DMS 273 (cell line): Measurements from ENCODE around the gene TMPRSS6.

Experiments used
- DNase-seq: peaks from one replicate; lab custom pipeline; 2025; ENCODE audit not compliant: unreplicated experiment; lab: John Stamatoyannopoulos, UW

Gene TMPRSS6

DNA sequence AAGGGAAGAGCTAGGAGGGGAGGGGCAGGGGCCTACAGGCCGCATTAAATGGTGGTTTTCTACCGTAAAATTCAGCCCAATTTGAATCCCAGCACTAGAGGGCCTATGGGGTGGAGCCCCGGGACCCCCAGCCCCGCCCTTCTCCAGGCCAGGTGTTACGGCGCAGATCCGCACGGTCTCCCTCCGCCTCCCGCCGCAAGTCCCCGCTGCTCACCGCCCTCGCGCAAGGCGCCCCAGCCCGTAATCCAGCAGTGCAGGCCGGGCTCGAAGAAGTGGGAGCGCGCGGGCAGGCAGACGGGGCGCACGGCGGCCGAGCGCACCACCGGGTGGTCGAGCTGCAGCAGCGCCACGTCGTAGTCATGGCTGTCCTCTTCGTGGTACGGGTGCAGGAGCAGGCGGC lies 40.7 kb downstream of the TMPRSS6 start:
- no peak for DNase-seq

DNA sequence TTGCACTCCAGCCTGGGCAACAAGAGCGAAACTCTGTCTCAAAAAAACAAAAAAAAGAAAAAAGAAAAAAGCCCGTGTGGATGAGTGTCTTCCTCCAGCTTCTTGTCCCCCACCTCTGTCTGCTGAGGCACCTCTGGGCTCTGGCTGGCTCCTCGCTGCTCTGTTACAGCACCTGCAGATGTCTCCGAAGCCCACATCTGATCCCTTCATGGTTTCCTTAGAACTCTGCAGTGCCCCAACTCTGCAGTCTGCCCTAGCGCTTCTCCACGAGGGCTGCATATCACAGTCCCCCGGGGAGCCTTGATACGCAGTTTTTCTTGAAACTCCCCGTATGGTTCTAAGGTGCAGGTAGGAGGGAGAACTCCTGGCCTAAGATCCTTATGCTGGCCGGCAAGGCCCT lies 42.1 kb downstream of the TMPRSS6 start:
- no peak for DNase-seq

DNA sequence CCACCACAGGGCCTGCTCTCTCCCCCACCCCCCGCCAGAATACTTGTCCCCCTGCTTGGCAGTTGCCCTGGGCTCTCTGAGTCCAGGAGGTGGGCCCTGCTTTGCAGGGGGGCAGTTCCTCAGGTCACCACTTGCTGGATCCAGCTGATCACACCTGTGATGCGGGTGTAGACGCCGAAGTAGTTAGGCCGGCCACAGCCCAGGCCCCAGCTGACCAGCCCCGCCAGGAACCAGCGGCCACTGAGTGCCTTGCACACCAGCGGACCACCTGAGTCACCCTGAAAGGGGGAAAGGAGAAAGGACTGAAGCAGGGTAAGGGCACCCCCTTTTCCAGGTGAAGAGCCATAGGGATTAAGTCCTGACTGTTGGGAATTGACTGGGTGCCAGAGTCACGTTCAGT lies 43.6 kb downstream of the TMPRSS6 start:
- DNase-seq, result no peak

DNA sequence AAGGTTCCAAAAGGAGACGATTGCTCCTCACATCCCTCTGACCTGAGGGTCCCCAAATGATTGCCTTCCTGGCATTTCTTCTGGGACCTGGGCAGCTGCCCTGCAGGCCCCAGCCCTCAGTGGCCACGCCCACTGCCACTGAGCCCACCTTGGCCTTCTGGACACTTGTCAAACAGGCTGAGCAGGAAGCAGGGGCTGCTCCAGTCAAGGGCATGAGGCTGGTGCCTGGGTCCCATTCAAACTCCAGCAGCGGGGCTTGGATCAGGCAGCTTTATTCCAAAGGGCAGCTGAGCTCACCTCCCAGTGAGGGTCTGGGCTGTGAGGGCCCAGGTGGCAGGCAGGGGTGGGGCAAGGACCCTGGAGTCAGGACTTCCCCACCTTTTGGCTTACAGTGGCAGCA lies 44.3 kb downstream of the TMPRSS6 start:
- no peak for DNase-seq

DNA sequence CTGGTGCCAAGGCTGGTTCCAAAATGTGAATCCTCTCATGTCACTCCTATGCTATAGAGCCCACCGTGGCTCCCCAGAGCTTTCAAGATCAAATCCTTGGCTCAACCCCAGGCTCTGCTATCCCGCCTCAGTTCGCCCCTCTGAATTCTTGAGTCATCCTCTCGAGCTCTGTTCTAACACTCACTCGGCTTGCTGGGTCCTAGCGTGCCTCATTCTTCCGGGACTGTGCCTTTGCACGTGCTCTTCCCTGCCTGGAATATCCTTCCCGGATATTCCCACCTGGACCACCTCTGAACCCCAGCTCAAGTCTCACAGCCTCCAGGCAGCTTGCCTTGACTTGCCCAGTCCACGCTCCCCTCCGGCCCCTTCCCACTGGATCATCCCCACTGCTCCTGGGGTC lies 45.0 kb downstream of the TMPRSS6 start:
- DNase-seq, result no peak

DNA sequence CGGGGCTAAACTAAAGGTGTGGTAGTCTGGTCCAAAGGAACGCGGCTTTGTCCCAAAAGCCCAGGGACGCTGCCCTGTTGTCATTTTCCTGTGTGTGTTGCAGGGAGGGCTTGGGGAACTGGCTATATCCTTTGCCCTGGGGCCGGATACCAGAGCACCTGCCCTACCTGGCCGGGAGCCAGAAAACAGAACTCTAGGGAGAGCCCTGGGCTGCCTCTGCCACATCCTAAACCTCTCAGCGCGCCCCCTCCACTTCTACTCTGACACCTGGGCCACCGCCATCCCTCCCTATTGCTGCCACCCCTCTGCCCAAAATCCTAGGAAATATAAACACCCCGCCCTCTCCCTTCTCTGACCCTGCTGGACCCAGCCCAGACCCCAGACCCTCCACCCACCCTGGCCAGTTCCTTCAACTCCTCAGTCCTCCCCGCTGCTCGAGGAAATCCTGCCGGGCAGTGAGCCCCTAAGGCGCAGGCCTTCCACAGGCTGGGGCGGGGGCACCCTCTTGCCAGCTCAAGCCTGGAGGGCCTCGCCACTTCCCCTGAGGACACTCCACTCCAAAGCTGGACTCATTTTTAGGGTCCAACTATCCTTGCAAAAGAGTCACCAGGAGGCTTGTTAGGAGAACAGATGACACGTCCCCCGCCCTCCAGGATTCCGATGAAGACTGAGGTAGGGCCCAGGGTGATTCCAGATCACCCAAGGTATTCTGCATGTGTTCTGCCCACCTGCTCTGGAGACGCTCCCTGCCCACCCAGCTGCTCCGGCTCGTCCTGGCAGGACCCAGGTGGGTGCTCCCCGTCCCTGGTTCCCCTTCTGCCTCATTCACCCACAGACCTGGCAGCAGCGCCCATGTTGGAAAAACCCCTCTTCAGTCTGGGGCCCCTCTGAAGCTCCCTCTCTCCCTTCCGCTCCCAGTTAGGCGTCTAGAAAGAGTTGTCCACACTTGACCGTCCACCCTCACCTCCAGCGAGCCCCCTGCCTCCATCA lies 45.8 kb downstream of the TMPRSS6 start:
- peak; percentile 64 for DNase-seq

DNA sequence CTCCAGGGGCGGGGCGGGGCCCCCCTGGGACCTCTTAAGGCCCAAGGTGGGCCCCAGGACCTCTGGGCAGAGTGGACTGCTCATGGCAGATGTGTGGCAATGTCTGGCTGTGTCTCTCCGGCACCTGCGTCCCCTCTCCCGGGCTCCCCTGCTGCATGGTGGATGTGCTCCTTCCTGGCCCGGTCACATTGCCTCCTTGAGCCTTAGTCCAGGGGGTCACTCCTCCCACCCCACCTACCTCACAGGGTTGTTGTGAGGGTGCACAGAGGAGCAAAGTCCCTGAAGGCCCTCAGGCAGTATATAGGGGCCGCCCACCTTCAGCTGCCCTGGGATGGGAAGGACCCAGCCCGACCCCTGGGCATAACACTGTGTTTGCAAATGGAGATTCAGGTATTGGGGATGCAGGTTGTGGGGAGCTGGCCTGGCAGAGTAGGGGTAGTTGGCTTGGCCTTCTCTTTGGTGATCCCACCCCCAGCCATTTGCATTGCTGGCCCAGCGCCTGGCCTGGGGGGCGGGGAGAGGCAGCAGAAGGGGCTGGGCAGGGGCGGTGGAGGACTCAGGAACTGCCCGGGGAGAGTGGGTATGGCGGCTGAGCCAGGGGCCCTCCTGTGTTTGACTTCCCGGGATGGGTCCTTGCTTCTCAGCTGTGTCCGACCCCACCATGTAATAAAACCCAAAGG lies 46.7 kb downstream of the TMPRSS6 start:
- no peak for DNase-seq

DNA sequence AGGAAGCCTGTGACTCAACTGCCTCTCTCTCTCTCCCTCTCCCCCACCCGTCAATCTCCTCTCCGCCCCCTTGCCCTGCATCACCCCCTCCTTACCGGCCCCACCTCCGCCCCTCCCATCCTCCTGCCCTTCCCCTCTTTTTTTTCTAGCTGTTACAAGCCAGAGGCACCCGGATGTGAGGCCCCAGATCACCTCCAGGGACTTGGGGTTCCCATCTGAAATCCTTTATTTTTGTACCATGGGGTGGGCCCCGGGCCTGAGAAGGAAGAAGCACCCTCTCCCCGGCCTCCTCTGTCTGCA lies 47.2 kb downstream of the TMPRSS6 start:
- no peak for DNase-seq

DNA sequence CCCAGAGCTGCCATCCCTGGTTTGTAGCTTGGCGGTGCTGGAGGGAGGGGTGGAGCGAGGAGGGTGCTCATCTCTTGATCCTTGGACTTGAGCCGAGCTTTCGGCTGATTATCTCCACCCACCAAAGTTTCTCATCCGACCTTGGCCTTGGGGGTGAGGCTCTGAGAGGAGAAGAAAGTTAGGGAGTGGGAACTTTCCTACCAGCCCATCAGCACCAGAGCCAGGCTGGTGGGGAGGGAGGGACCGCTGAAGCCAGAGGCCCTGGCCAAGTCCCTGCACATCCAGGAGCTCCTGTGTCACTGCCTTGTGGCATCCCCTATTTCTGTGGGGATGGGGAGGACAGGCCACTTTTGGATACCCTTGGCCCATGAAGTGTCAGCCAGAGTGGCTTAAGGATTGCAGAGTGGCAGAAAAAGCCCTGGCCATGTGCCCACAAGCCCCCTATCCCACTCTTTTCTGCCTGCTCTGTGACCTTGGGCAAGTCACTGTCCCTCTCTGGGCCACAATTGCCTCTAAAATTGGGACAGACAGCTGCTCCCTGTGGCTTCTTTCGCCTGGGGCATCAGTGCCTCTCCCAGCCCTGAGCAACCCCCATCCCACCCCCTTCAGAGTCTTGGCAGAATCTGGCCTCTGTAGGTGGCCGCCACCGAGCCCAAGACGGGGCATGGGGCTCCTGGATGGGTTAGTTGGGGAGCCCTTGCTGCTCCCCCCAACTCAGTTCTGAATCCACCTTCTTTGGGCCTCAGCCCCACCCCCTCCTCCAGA lies 47.7 kb downstream of the TMPRSS6 start:
- no peak for DNase-seq

DNA sequence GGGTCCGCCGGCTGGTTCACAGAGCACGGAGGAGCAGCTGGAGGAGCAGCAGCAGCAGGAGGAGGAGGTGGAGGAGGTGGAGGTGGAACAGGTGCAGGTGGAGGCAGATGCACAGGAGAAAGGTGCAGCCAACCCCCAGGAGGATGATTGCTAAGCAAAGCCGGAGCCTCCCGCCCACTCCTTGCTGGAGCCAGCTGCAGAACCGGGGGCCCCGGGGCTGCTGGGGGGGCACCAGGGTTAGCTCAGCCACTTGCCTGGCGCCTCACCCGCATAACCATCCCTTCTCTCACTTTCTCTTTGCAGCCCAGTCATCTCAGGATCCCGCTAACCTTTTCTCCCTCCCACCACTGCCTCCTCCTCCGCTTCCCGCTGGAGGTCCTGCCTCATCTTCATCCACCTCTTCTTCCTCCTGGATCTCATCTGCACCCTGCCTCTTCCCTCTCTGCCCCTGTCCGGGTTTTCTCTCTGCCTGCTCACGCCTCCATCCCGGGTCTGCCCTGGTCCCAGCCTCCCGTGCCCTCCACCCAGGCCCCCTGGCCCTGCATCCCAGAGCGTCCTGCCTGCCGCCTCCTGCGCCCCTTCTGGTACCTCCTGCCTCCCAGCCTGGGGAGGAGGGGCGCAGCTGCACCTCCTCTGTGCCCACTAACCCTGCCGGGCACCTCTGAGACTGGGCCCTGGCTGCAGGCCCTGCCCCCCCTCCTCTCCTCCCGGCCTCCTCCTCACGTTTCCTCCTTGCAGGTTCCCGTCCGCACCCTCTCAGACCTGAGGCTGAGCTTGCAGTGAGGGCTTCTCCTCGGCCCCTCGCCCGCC lies 48.5 kb downstream of the TMPRSS6 start:
- DNase-seq, result no peak

DNA sequence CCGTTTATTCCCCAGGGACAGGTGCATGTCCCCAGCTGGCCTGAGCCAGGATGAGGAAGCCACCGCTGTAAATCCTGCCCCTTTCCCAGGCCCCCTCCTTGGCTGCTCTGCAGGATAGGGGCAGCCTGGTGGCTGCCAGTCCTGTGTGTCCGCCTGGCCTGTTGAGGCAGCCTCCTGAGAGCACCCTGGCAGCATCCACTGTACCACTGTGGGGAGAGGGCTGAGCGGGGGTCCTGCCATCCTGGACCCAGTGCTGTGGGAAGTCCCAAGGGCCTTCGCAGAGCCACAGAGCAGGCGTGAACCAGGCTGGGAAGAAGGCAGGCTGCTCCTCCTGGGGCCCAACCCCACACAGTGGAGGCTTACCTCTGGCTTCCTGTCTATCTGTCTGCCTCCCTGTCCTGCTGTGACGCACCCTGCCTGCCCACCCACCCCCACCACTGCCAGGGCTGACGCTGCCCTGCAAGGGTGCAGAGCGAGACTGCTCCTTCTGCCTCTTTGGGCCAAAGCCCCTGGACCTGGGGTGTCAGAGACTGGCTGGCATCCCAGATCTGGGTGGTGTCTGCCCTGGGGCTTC lies 49.5 kb downstream of the TMPRSS6 start:
- no peak for DNase-seq

DNA sequence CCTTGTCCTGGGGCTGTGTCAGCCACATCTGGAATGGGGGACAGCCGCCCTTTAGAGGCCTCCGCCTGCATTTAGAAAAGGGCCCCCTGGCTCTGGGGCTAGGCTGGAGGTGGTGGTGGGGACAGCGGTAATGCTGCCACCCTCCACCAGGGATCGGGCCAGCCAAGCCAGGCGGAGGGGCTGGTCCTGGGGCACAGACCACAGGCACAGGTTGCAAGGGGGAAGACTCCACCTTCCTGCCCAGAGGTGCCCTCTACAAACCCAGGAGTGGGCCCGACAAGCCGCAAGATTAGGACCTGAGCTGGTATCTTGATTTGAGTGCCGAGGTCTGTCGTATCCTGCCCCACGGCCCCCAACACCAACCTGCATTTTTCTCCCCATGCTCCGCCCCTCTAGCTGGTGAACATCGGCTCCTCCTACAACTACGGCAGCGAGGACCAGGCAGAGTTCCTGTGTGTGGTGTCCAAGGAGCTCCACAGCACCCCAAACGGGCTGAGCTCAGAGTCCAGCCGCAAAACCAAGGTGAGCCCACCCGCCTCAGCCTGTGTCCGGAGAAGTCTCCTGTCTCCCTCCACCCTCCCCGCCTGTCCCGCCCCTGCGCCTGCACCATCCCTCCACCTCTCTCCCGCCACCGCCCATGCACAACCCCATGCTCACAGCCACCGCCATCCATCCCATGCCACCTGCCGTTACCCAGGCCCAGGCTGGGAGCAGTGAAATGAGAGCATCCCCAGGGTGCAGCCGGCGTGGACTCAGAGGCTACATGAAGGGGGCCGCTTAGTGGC lies 50.4 kb downstream of the TMPRSS6 start:
- no peak for DNase-seq

DNA sequence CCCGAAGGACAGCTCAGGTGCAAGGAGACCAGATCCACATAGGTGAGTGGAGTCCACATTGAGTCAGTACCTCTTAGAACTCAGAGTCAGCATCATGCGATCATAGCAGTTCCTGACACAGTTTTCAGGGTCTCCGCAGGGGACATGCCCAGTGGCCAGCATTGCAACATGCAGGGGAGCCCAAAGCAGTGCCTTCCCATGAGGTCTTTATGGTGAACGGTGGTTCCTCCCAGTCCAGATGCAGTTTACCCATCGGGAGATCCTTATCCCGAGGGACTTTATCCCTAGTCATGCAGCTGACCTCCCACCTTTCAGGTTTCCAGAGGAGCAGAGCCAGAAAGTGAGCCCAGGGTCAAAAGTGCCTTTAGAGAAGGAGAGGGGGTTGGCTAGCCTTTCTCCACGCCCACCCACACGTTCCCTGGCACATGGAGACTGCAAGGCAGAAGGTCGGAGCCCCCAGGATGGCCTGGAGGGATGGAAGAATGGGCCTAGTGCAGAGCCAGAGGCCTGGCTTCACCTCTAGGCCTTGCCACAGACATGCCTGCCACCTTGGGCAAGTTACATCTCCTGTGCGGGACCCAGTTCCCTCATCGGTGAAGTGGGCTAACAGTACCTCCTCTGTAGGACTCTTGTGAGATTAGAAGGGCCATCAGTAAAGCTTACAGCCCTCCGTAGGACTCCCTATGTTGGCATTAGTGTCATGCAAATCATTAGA lies 51.6 kb downstream of the TMPRSS6 start:
- no peak for DNase-seq

DNA sequence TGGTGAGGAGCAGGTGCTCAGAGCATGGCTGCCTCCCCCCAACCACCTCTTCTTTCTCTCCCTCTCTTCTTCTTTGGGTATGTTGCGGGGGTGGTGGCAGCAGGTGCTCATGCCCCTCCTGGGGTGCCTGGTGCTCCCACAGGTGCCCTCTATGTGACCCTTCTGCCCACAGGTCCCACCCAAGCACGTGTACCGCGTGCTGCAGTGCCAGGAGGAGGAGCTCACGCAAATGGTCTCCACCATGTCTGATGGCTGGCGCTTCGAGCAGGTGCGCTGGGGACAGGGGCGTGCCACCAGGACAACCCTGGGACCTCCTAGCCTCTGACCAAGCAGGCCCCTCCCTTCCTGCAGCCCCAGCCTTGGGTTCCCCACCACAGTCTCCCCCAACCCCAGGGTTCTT lies 52.3 kb downstream of the TMPRSS6 start:
- no peak for DNase-seq

DNA sequence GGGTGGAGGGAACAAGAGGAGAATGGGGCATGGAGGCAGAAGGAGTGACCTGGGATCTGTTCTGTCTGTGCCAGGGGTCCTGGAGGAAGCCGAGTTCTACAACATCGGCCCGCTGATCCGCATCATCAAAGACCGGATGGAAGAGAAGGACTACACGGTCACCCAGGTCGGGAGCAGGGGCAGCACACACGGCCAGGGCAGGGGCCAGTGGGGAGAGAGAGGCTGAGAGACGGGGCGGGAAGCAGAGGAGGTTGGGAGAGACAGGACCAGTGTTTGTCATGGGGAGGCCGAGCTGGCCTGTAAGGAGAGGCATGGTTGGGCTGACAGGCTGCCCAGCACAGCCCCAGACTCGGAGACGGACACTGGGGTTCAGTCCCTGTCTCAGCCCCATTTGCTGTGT lies 53.3 kb downstream of the TMPRSS6 start:
- DNase-seq, result no peak

DNA sequence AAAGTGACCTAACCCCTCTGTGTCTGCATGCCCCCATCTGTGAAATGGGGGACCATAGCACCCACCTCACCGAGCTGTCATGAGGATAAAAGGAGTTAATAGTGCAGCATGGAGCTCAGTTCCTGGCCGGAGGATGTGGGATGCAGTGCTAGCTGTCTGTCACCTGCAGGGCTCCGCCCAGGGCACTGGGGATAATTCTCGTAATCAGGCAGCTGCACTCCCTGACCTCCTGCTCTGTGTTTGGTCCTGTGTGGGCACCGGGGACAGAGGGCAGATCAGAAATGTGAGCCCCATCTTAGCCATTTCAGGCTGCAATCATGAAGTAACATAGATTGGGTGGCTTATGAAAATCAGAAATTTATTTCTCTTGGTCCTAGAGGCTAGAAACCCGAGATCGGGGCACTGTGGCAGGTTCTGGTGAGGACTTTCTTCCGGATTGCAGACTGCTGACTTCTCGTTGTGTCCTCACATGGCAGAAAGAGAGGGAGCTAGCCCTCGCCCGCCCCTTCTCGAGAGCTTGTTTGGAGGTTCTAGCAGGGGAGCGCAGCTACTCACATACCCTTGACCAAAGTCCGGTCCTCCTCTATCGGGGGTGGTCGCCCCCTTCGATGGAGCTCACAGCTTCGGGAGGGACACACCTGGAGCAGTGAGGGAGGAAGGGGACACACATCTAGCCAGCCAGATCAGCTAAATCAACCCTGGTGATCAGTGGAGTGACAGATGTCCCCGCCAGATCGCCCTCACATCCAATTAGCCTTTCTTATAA lies 54.7 kb downstream of the TMPRSS6 start:
- DNase-seq, result no peak

DNA sequence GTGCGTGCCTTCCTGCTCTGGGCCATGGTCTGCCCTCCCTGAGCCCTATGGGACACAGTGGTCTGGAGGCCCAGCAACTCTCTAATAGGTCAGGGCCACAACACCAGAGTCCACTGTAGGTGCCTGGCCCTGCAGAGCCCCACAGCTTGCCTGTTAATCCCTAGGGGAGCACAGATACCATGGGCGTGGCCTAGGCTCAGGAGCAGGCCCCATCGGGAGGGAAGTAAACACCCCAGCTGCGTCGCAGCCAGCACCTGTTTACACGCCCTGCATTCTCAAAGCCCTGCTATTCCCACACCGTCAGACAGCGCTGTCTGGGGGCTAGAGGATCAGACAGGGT lies 55.5 kb downstream of the TMPRSS6 start:
- no peak for DNase-seq

DNA sequence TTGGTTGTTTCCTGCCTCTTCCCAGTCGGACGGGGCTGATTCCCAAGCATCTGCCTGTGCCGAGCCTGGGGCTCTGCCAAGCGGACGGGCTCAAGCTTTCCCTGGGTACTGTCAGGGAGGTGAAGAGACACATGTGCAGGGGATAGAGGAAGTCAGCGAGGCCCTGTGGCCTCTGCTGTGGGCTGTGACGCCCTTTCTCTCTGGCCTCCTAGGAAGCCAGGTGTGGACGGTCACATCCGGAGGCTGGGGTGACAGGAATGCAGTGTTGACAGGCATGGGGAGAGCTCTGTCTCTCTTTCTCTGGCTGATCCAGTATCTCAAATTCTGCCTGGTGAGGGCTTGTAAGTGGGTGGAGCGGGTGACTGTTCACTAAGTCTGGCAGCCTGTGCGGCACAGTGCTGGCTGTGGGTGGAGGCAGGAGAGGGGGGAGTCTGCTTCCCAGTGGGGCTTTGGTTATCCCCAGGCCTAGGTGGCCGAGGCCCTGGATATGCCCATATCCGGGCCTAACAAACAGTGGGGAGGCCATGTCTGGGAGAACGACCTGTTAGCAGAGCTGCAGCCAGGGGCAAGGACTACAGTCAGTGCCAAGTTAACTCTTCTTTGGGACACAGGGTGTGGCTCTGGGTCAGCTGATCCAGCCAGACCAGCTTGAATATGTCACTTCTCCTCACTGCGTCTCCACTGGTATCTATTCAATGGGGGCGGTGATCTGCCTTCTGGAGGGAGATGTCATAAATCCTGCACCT lies 56.0 kb downstream of the TMPRSS6 start:
- DNase-seq, result peak; percentile 58
